Activated T-cell treated with anti-CD3 and anti-CD28 coated beads, Interleukin-2, amount 50 U/mL, for 72 hours (primary cell): ENCODE measurements around the gene PLBD1. TPM values are rescaled to one million over a fixed set of nuclear protein-coding genes. Genes with fewer than 3 reads are reported as not detected.

Experiments used
- ATAC-seq, 2 donors: fragments of 150-1000 bp; cut with Tn5 transposase; replicated peaks in 1 of 2; 2 replicates each; pipeline ENCODE4 v1.10.0; 2021; ENCODE audit warnings: moderate library complexity in 2 of 2, mild to moderate bottlenecking in 1 of 2
- DNase-seq, 2 donors: peaks; one replicate each; pipeline ENCODE4 v3.0.0; 2021 to 2022; ENCODE audit warnings: mixed read lengths in 1 of 2
- H3K27ac Mint-ChIP-seq: one replicate; pipeline ENCODE4 v1.8.0; 2022; ENCODE audit warnings: mild to moderate bottlenecking, moderate library complexity, mixed read lengths
- H3K27me3 Mint-ChIP-seq: one replicate; pipeline ENCODE4 v1.8.0; 2022; ENCODE audit warnings: low read depth, mixed read lengths
- H3K36me3 Mint-ChIP-seq, 2 donors: one replicate each; pipeline ENCODE4 v1.8.0; 2022; ENCODE audit warnings: mixed read lengths in 2 of 2, mild to moderate bottlenecking in 1 of 2; ENCODE audit not compliant: insufficient read depth in 2 of 2
- H3K4me1 Mint-ChIP-seq: one replicate; pipeline ENCODE4 v1.8.0; 2022; ENCODE audit warnings: low read depth, mixed read lengths
- H3K4me3 Mint-ChIP-seq, 2 donors: one replicate each; pipeline ENCODE4 v1.8.0; 2022; ENCODE audit warnings: mild to moderate bottlenecking in 2 of 2, mixed read lengths in 2 of 2, moderate library complexity in 2 of 2
- H3K9me3 Mint-ChIP-seq, 2 donors: one replicate each; pipeline ENCODE4 v1.8.0; 2022; ENCODE audit warnings: mixed read lengths in 2 of 2
- total RNA-seq, 2 donors: library from RNA; stranded (reverse); gene quantifications; one replicate each; pipeline ENCODE4 v1.2.3, GENCODE V29; 2022

Gene PLBD1
- total RNA-seq, 2 donors from 2014 or later = not detected

DNA sequence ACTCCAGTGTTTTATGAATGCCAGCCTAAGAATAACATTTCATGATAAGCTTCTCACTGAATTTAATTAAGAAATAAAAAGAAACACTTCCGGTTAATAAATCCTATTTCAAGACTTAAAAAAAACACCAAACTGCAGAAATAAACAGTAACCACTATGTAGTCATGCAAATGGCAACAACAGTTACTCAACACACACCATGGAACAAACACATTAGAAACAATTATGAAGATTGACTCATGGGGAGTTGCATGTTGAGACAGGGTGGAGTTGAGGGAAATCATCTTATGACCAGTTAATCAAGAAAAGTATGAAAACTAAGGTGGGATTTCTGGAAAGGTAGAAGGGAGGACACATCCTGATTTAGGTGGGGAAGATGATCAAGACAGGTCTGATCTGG lies 52.7 kb downstream of the PLBD1 start:
- H3K9me3 Mint-ChIP-seq = peaks cover 0 to 3% of the 10 kb centered on the region in 2 donors
- no peaks in the 10 kb centered on the region for H3K27me3 Mint-ChIP-seq
- ATAC-seq = no peak
- no peak overlapping the region for H3K4me3 Mint-ChIP-seq
- no peak overlapping the region for H3K27ac Mint-ChIP-seq
- no peaks in the 10 kb centered on the region for H3K4me1 Mint-ChIP-seq
- peaks cover 0 to 4% of the 10 kb centered on the region in 2 donors for H3K36me3 Mint-ChIP-seq
- no peak for DNase-seq

GRCh38 chr12:14514154-14514842 lies 53.4 kb downstream of the PLBD1 start:
- DNase-seq = no peak
- no peak overlapping the region for H3K4me3 Mint-ChIP-seq

DNA sequence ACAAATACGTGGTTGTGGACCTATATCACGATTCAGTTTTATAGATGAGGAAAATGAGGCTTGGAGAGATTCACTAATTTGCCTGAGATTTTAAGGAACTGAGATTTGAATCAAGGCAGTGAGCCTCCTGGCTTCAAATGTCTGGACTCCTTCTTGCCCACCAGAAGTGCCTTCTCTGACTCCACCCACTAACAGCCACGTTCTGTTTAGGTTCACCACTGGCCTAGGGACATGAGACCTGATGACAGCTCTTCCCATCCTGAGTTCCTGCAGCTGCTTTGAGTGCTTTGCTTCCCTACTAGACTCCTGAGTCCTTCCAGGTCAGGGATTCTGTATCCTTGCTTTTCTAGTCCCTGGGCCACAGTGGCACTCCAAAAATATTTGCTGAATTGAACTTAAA lies 57.1 kb downstream of the PLBD1 start:
- DNase-seq = no peak
- ATAC-seq = no peak
- Mint-ChIP-seq H3K4me1 (no peaks in the 10 kb centered on the region), H3K9me3 (no peaks in the 10 kb centered on the region), H3K4me3 (no peak overlapping the region), H3K27ac (no peak overlapping the region), H3K36me3 (no peaks in the 10 kb centered on the region), H3K27me3 (no peaks in the 10 kb centered on the region)

More at GRCh38 chr12:14514154-14514842, 53.4 kb downstream of the PLBD1 start:
- Mint-ChIP-seq H3K36me3 (peaks cover 0 to 3% of the 10 kb centered on the region in 2 donors), H3K27ac (peak overlapping the region; percentile 15), H3K27me3 (no peaks in the 10 kb centered on the region), H3K9me3 (no peaks in the 10 kb centered on the region), H3K4me1 (no peaks in the 10 kb centered on the region)
- ATAC-seq = peak in 1 of 2 donors; percentile 18

DNA sequence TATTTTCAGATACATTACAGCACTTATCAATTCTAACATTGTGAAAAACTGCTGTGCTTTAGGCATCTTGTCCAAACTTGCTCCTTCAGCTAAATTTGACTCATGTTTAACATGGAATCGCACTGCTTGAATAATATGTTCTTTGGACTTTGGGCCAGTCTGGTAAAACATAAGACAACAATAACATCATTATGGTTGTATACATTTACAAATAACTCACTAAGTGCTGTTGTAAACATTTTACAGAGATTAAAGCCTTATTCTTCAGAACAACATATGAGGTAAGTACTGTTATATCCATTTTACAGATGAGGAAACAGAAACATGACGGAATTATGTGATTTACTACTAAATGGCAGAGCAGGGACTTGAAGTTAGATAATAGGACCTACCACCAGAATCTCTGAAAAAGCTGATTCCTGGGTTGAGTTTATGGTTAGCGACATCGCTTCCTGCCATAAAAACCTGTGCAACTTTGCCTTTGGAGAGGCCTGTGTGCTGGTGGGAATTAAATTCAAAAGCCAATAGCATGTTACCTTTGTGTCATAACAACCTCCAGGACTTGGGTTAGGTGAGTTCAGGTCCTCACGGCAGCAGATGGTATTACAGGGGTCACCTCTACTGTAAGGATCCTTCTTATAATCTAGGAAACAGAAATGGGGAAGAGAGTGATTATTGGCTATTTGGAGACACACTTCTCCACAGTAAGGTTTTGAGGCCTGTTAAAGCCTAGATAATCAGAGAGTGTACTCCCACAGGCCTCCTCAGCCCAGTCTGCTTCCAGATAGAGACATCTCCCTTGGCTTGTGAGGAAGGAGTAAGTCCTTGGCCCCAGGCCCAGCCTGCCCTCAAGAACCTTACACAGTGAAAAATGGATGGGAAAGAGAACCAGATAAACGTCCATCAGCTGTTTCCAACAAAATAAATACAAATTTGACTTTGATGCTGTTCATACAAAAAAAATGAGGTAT lies 61.8 kb downstream of the PLBD1 start:
- no peak overlapping the region for H3K27ac Mint-ChIP-seq
- H3K36me3 Mint-ChIP-seq = peaks cover 9 to 18% of the 10 kb centered on the region in 2 donors
- H3K4me1 Mint-ChIP-seq = peaks cover 10% of the 10 kb centered on the region
- ATAC-seq = no peak
- H3K9me3 Mint-ChIP-seq = no peaks in the 10 kb centered on the region
- no peak overlapping the region for H3K4me3 Mint-ChIP-seq
- H3K27me3 Mint-ChIP-seq = no peaks in the 10 kb centered on the region
- no peak for DNase-seq

DNA sequence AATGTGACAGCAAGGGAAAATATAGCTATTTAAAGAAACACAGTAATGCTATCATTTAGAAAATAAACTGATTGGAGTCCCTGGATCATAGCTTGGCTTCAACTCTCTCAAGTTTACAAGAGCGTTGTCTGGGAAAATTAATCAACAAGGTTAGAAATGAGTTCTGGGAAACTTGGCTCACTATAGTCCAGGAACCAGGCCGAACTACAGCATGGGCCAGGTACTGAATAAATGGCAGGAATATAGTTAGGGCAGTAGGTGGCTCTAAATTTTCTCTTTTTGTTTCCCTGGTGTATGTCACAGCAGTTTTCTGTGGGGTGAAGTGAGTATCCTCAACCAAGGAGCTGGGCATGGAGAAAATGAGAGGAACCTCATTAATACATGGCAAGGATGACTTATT lies 72.4 kb downstream of the PLBD1 start:
- peak in 1 of 2 donors; percentile 24 for ATAC-seq
- Mint-ChIP-seq H3K27ac (peak overlapping the region; percentile 75), H3K4me1 (peaks cover 11% of the 10 kb centered on the region), H3K27me3 (no peaks in the 10 kb centered on the region), H3K9me3 (no peaks in the 10 kb centered on the region), H3K36me3 (peaks cover 18 to 57% of the 10 kb centered on the region in 2 donors), H3K4me3 (no peak overlapping the region)
- DNase-seq = no peak

DNA sequence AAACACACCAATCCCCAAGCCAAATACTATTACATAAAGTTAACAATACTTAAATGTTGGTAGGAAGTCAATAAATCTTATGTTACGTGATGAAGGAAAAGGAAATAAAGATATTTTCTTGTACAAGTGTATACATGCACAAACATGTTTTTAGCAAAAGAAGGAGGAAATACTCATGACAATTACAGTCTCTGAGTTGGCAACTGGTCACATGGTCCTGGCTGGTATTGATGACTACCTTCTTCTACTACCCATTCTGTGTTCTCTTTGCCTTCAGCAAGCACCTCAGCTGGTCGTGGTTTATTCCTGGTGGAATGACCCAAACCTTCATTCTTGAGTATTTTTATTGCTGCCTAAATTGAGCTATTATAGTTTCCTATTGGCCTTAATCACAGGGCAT lies 84.8 kb downstream of the PLBD1 start:
- DNase-seq = no peak
- H3K27ac Mint-ChIP-seq = peak overlapping the region; percentile 46
- peaks cover 29% of the 10 kb centered on the region for H3K4me1 Mint-ChIP-seq
- H3K9me3 Mint-ChIP-seq = peaks cover 2 to 3% of the 10 kb centered on the region in 2 donors
- no peaks in the 10 kb centered on the region for H3K27me3 Mint-ChIP-seq
- peaks cover 23 to 53% of the 10 kb centered on the region in 2 donors for H3K36me3 Mint-ChIP-seq
- no peak for ATAC-seq
- no peak overlapping the region for H3K4me3 Mint-ChIP-seq

GRCh38 chr12:14482361-14482760 lies 85.3 kb downstream of the PLBD1 start:
- Mint-ChIP-seq H3K27me3 (no peaks in the 10 kb centered on the region), H3K4me3 (no peak overlapping the region), H3K36me3 (peaks cover 20 to 55% of the 10 kb centered on the region in 2 donors), H3K4me1 (peaks cover 34% of the 10 kb centered on the region), H3K27ac (peak overlapping the region; percentile 45), H3K9me3 (peaks cover 2 to 3% of the 10 kb centered on the region in 2 donors)
- DNase-seq = no peak
- no peak for ATAC-seq

DNA sequence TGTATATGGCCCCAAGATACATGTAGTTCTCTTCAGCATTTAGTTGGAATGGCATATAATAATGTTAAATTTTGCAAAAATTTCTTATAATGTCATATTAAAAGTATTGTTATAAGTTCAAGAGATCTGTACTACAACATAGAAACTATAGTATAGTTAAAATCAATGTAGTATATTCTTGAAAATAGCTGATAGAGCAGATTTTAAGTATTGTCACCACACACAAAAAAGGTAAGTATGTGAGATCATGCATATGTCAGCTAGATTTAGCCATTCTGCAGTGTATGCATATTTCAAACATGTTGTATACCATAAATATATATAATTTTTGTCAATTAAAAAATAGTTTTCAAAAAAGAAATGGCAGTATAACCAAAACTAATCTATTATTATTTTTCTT lies 86.5 kb downstream of the PLBD1 start:
- Mint-ChIP-seq H3K36me3 (peaks cover 15 to 51% of the 10 kb centered on the region in 2 donors), H3K9me3 (peaks cover 0 to 3% of the 10 kb centered on the region in 2 donors), H3K27me3 (no peaks in the 10 kb centered on the region), H3K4me3 (no peak overlapping the region), H3K4me1 (peaks cover 35% of the 10 kb centered on the region), H3K27ac (no peak overlapping the region)
- ATAC-seq (no peak), DNase-seq (no peak)

GRCh38 chr12:14479004-14479403 lies 88.7 kb downstream of the PLBD1 start:
- Mint-ChIP-seq H3K27ac (peak overlapping the region; percentile 84), H3K4me1 (peaks cover 41% of the 10 kb centered on the region), H3K27me3 (no peaks in the 10 kb centered on the region), H3K4me3 (peak overlapping the region in 1 of 2 donors; percentile 24), H3K9me3 (peaks cover under 1 to 6% of the 10 kb centered on the region in 2 donors), H3K36me3 (peaks cover 15 to 61% of the 10 kb centered on the region in 2 donors)
- ATAC-seq (peak; percentile 85 to 92), DNase-seq (no peak)

GRCh38 chr12:14473707-14474287 lies 93.9 kb downstream of the PLBD1 start:
- ATAC-seq (no peak), DNase-seq (no peak)
- Mint-ChIP-seq H3K4me1 (peaks cover 19% of the 10 kb centered on the region), H3K9me3 (peaks cover 18 to 19% of the 10 kb centered on the region in 2 donors), H3K4me3 (no peak overlapping the region), H3K36me3 (peaks cover 36 to 75% of the 10 kb centered on the region in 2 donors), H3K27me3 (no peaks in the 10 kb centered on the region), H3K27ac (no peak overlapping the region)

DNA sequence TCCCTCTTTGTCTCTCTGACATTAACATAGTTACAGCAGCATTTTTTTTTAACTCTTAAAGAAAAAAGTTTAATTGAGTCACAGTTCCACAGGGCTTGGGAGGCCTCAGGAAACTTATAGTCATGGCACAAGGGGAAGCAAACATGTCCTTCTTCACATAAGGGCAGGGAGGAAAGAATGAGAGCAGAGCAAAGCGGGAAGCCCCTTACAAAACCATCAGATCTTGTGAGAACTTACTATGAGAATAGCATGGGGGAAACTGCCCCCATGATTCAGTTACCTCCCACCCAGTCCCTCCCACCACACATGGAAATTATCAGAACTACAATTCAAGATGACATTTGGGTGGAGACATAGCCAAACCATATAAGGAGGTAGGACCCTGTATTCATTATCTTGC lies 96.2 kb downstream of the PLBD1 start:
- peak in 1 of 2 donors; percentile 25 for ATAC-seq
- Mint-ChIP-seq H3K27me3 (no peaks in the 10 kb centered on the region), H3K27ac (peak overlapping the region; percentile 62), H3K36me3 (peaks cover 36 to 79% of the 10 kb centered on the region in 2 donors), H3K9me3 (peaks cover 18 to 19% of the 10 kb centered on the region in 2 donors), H3K4me1 (peaks cover 6% of the 10 kb centered on the region), H3K4me3 (no peak overlapping the region)
- no peak for DNase-seq

- no peak for ATAC-seq
- Mint-ChIP-seq H3K4me1 (peaks cover 27% of the 10 kb centered on the region), H3K27me3 (no peaks in the 10 kb centered on the region), H3K27ac (no peak overlapping the region), H3K9me3 (no peaks in the 10 kb centered on the region), H3K4me3 (no peak overlapping the region), H3K36me3 (peaks cover 8 to 51% of the 10 kb centered on the region in 2 donors)
- DNase-seq = no peak
Measured at GRCh38 chr12:14460212-14460841, 107.4 kb downstream of the PLBD1 start.
